Psoas muscle (tissue), 8 donors: ENCODE data around the gene REM2. TPM values are rescaled to one million over a fixed set of nuclear protein-coding genes. Genes with fewer than 3 reads are reported as not detected.

Source experiments
- ATAC-seq, 4 donors: fragments of 200-7000 bp; cut with Tn5 transposase; one replicate each; pipeline ENCODE4 v1.9.1; 2020; ENCODE audit warnings: moderate library complexity in 3 of 4, mild to moderate bottlenecking in 2 of 4
- DNase-seq, 2 donors: peaks; one replicate each; pipeline ENCODE4 v3.0.0-alpha.2; 2020
- H3K27ac ChIP-seq: fragments of 200-600 bp; one replicate; pipeline ENCODE4 v1.8.0; 2022
- H3K27me3 ChIP-seq, 3 donors: fragments of 200-600 bp in 1 of 3; one replicate each; pipeline versions ENCODE4 v1.6.1 to v1.8.0; 2013 to 2022; ENCODE audit warnings: low read length in 2 of 3, mild to moderate bottlenecking in 2 of 3, moderate library complexity in 1 of 3; ENCODE audit not compliant: insufficient read depth in 3 of 3
- H3K36me3 ChIP-seq, 2 donors: fragments of 200-600 bp in 1 of 2; one replicate each; pipeline versions ENCODE4 v1.6.1 to v1.8.0; 2013 to 2022; ENCODE audit warnings: low read depth in 1 of 2, mild to moderate bottlenecking in 1 of 2, moderate library complexity in 1 of 2; ENCODE audit not compliant: insufficient read depth in 1 of 2
- H3K4me1 ChIP-seq: fragments of 200-600 bp; one replicate; pipeline ENCODE4 v1.8.0; 2022
- H3K4me3 ChIP-seq: fragments of 200-600 bp; one replicate; pipeline ENCODE4 v1.8.0; 2022; ENCODE audit warnings: mild to moderate bottlenecking
- H3K9me3 ChIP-seq: fragments of 200-600 bp; one replicate; pipeline ENCODE4 v1.8.0; 2022
- WGBS, 3 donors: extraction: QIAGEN DNeasy Blood & Tissue Kit; methylation state at CpG; one replicate each; pipeline versions ENCODE4 v1.1.6 to v1.1.7; 2013; 5-methylcytosine and 5-hydroxymethylcytosine counted together
- intact Hi-C, 2 donors: fragments of 100-400 bp; cut with DNase I; formaldehyde crosslinking; loops; one replicate each; pipeline versions ENCODE4 v1.11.0 to v1.14.2; 2022
- polyA plus RNA-seq, 3 donors: library from polyadenylated mRNA; stranded (reverse); fragments of 200-250 nt; gene quantifications; one replicate each; pipeline ENCODE4 v1.2.3, GENCODE V29; 2013
- total RNA-seq, 4 donors: library from RNA; stranded (reverse); fragmentation: NEBNext Ultra II Directional in 2 of 4; extraction: Animal tissue kit (Norgen Biotek cat#: 25700) in 2 of 4; gene quantifications; one replicate each; pipeline versions ENCODE4 v1.2.1 to v1.2.4, GENCODE V29; 2021 to 2023
- TF ChIP-seq, protein P1 (sequence below): fragments of 200-600 bp; IDR thresholded peaks from one replicate; pipeline ENCODE4 v1.8.0; 2022; ENCODE audit warnings: antibody characterized with exemption
- donor health status: healthy with polysubstance abuse.
- donor health status: DM: no; HTN: no; CAD: no; lungs with moderate emphysema.
- donor health status: Bipolar disorder and iron deficiency.
- donor health status: healthy.
- donor health status: DM: yes; HTN: yes; CAD: no.
- donor health status: DM: no; HTN: no; CAD: no.
- donor health status: DM: no; HTN: no; CAD: no.
- donor health status: DM: yes; HTN: yes; CAD: no.

The REM2 gene
- total and polyA plus RNA-seq, 7 donors, result 0.05 to 0.34 (median 0.18) TPM; not detected in 2

DNA sequence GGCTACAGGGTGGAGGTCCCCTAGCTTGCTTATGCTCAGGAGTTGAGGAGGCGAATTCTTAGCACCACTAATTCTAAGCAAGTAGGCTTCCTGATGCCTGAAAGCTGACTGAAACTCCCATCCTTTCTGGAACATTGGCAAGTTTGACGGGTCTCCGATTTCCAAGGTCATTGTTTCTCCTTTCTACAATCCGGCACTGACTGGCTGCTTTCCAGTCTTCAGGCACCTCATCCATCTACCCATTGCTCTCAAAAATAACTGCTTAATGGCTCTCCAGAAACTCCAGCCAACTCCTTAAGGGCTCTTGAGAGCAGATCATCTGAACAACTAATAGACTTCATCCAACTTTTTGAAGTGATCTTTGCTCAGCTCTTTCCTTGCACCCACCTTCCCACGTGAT is 13.3 kb downstream of the REM2 start:
- Histone ChIP-seq H3K4me3 (no peak overlapping the region), H3K9me3 (no peaks in the 10 kb centered on the region), H3K4me1 (no peaks in the 10 kb centered on the region), H3K27ac (no peak overlapping the region), H3K36me3 (peaks cover 0 to 14% of the 10 kb centered on the region in 2 donors), H3K27me3 (no peaks in the 10 kb centered on the region)
- intact Hi-C loops, result no loop called here
- TF ChIP-seq, protein P1, sequence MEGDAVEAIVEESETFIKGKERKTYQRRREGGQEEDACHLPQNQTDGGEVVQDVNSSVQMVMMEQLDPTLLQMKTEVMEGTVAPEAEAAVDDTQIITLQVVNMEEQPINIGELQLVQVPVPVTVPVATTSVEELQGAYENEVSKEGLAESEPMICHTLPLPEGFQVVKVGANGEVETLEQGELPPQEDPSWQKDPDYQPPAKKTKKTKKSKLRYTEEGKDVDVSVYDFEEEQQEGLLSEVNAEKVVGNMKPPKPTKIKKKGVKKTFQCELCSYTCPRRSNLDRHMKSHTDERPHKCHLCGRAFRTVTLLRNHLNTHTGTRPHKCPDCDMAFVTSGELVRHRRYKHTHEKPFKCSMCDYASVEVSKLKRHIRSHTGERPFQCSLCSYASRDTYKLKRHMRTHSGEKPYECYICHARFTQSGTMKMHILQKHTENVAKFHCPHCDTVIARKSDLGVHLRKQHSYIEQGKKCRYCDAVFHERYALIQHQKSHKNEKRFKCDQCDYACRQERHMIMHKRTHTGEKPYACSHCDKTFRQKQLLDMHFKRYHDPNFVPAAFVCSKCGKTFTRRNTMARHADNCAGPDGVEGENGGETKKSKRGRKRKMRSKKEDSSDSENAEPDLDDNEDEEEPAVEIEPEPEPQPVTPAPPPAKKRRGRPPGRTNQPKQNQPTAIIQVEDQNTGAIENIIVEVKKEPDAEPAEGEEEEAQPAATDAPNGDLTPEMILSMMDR, result no peak
- 45 to 52% (median 52%) methylated on average over 5 of the region's 5 CpGs for WGBS, 3 donors
- DNase-seq, result no peak
- no peak for ATAC-seq

DNA sequence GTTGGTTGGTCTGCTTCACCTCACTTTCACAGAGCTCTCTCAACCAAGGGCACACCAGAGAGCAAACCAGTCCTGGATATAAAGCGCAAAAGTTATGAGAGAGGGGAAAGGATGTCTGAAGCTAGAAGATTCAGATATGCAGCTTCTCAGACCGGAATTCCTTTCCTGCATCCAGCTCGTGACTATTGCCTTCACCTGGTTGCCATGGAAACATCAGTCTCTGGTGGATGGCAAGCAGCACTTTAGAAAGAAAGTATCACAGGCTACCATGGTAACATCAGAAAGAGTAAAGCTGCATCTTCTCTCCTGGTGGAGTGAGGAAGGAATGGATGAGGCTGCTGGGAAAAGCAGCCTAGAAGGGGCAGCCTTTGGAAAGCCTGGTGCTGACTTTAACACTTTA is 13.7 kb downstream of the REM2 start:
- H3K27ac ChIP-seq, result no peak overlapping the region

DNA sequence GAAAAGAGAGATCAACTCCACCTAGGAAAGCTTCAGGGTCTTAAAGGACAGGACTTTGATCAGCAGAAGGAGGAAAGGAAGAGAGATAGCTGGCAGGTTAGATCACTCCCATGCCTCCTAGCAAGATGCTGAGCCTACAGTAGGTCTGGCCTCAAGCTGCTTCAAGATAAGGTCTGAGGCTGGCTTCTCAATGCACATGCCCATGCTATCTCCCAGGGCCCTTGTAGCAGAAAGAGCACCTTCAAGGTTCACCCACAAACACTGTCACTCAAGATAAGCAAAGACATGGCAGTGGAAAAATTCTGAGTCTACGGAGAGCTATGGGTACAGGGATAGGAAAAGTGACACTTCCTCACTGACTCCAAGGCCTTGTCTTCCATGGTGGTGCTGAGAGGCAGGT is 14.3 kb downstream of the REM2 start:
- intact Hi-C loops, result no loop called here
- Histone ChIP-seq H3K4me1 (no peaks in the 10 kb centered on the region), H3K27me3 (no peaks in the 10 kb centered on the region), H3K27ac (no peak overlapping the region), H3K36me3 (peaks cover 5 to 24% of the 10 kb centered on the region in 2 donors), H3K4me3 (no peak overlapping the region), H3K9me3 (no peaks in the 10 kb centered on the region)
- no peak for DNase-seq
- 88 to 95% (median 89%) methylated on average over 1 of the region's 1 CpG for WGBS, 3 donors
- TF ChIP-seq, protein P1, result no peak
- no peak for ATAC-seq

More for the DNA sequence above, 13.7 kb downstream of the REM2 start:
- Histone ChIP-seq H3K4me3 (no peak overlapping the region), H3K27me3 (no peaks in the 10 kb centered on the region), H3K9me3 (no peaks in the 10 kb centered on the region), H3K36me3 (peaks cover 2 to 19% of the 10 kb centered on the region in 2 donors), H3K4me1 (no peaks in the 10 kb centered on the region)
- DNase-seq (no peak), ATAC-seq (no peak)
- WGBS, 3 donors, result 83 to 86% (median 84%) methylated on average over 3 of the region's 3 CpGs
- TF ChIP-seq, protein P1, result no peak
- intact Hi-C loops, result no loop called here

DNA sequence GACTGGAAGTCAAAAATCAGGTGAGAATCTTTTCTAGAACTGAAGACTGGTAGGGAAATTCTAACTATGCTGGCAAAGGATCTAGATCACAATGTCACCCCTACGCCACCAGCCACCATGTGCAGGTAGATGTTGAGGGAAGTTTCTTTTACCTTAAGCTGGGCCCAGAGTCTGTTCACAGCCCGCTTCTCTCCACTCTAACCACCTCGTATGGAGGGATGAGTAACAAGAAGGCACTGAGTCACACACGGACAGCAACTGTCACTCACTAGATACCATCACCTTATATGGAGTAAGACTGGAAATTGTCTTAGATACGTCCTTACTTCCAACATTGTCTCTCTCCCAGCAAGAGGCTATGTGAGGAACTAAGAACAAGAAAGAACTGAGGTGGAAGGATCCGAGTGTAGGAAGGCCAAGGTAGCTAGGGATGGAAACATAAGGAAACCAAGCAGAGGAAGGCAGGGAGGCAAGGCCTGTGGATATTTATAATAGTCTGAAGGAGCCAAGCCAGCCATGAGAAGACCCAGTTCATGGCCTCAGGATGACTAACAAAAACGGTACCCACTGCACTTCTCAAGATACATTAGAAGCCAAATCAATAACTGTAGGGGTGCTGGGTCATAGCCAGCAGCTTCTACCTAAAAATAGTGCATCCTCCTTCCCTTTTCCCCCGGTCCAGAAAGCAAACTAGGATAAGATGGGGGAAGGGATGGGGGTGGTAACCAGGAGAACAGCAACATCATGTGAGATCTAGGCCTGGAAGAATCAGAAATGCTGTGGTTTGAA is 15.5 kb downstream of the REM2 start:
- WGBS, 3 donors, result 43 to 63% (median 53%) methylated on average over 8 of the region's 8 CpGs
- intact Hi-C loops, result no loop called here
- TF ChIP-seq, protein P1, result no peak
- Histone ChIP-seq H3K4me3 (no peak overlapping the region), H3K36me3 (peaks cover 5 to 36% of the 10 kb centered on the region in 2 donors), H3K9me3 (no peaks in the 10 kb centered on the region), H3K27ac (peak overlapping the region; percentile 50), H3K4me1 (no peaks in the 10 kb centered on the region), H3K27me3 (no peaks in the 10 kb centered on the region)
- peak; percentile 74 to 84 (median 84) for ATAC-seq
- DNase-seq, result no peak
